Measurements from ENCODE around the gene MYO3B.

MYO3B gene

DNA sequence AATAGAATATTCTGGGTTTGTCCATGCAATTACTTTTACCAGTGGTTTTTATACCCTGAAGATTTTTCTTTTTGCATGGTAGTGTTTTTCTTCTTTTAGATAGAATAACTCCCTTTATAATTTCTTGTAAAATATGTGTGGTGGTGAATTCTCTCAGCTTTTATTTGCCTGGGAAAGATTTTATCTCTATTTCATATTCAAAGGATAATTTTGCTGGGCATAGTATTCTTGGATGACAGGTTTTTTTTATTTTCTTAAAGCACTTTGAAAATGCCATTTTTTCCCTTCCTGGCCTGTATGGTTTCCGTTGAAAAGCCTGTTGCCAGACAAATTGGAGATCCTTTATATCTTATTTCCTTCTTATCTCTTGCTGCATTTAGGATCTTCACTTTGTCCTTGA is 113.5 kb downstream of the MYO3B start:
- no peak overlapping the region for H3K4me3 ChIP-seq (ENCODE audit: low read depth, low read length)
- TF ChIP-seq, protein P1, sequence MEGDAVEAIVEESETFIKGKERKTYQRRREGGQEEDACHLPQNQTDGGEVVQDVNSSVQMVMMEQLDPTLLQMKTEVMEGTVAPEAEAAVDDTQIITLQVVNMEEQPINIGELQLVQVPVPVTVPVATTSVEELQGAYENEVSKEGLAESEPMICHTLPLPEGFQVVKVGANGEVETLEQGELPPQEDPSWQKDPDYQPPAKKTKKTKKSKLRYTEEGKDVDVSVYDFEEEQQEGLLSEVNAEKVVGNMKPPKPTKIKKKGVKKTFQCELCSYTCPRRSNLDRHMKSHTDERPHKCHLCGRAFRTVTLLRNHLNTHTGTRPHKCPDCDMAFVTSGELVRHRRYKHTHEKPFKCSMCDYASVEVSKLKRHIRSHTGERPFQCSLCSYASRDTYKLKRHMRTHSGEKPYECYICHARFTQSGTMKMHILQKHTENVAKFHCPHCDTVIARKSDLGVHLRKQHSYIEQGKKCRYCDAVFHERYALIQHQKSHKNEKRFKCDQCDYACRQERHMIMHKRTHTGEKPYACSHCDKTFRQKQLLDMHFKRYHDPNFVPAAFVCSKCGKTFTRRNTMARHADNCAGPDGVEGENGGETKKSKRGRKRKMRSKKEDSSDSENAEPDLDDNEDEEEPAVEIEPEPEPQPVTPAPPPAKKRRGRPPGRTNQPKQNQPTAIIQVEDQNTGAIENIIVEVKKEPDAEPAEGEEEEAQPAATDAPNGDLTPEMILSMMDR (IDR thresholded peaks at IDR 0.05; ENCODE audit: control insufficient read depth, extremely low read depth, insufficient read depth): no peak
- DNase-seq (ENCODE audit: low read depth): no peak

GRCh38 chr2:170292415-170292814 is 114.5 kb downstream of the MYO3B start:
- H3K4me3 ChIP-seq (ENCODE audit: low read depth, low read length): no peak overlapping the region
- DNase-seq (ENCODE audit: low read depth): no peak
- TF ChIP-seq, protein P1 (IDR thresholded peaks at IDR 0.05; ENCODE audit: control insufficient read depth, extremely low read depth, insufficient read depth): no peak

- no peak overlapping the region for H3K4me3 ChIP-seq (ENCODE audit: low read depth, low read length)
- DNase-seq (ENCODE audit: low read depth): no peak
- TF ChIP-seq, protein P1 (IDR thresholded peaks at IDR 0.05; ENCODE audit: control insufficient read depth, extremely low read depth, insufficient read depth): no peak
These were observed 119.5 kb downstream of the MYO3B start for GRCh38 chr2:170297496-170297895.

GRCh38 chr2:170298115-170298514 is 120.2 kb downstream of the MYO3B start:
- TF ChIP-seq, protein P1 (IDR thresholded peaks at IDR 0.05; ENCODE audit: control insufficient read depth, extremely low read depth, insufficient read depth): no peak
- DNase-seq (ENCODE audit: low read depth): no peak
- no peak overlapping the region for H3K4me3 ChIP-seq (ENCODE audit: low read depth, low read length)

DNA sequence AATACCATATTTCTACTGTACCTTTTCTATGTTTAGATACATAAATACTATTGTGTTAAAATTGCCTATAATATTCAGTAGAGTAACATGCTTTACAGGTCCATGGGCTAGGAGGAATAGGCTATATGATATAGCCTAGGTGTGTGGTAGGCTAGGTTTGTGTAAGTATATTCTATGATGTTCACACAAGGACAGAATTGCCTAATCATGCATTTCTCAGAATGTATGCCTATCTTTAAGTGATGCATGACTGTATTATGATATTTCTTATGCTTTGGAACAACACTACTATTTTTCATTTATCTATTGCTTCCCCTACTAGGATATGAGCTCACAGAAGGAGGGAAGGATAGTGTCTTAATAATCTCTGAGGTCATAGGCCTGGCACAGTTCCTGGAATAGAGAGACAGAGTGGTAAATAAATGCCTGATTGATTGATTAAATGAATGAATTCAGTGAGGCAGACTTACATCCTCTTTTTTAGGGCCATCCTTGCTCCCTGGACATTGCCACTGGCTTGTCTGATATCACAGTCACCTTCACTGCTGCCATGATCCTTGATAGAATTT is 121.0 kb downstream of the MYO3B start:
- TF ChIP-seq, protein P1 (IDR thresholded peaks at IDR 0.05; ENCODE audit: control insufficient read depth, extremely low read depth, insufficient read depth): no peak
- no peak overlapping the region for H3K4me3 ChIP-seq (ENCODE audit: low read depth, low read length)
- no peak for DNase-seq (ENCODE audit: low read depth)

DNA sequence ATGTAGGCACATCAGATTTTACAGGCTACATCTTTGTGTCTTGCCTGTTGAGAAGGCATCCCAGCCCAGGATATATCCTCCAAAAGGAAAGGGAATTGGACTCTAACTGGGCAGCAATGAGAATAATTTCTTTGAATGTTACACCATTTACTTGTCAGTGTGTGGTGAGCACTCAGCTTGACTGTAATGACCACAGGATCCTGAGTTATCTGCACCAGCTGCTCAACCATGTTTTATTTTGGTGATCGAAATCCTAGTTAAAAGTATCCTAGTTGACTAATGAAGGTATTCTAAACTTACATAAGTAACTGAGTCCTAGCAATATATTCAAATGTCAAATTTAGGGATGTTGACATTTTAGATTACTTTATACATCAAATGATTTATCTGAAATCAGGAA is 123.0 kb downstream of the MYO3B start:
- TF ChIP-seq, protein P1 (IDR thresholded peaks at IDR 0.05; ENCODE audit: control insufficient read depth, extremely low read depth, insufficient read depth): no peak
- DNase-seq (ENCODE audit: low read depth): no peak
- no peak overlapping the region for H3K4me3 ChIP-seq (ENCODE audit: low read depth, low read length)

DNA sequence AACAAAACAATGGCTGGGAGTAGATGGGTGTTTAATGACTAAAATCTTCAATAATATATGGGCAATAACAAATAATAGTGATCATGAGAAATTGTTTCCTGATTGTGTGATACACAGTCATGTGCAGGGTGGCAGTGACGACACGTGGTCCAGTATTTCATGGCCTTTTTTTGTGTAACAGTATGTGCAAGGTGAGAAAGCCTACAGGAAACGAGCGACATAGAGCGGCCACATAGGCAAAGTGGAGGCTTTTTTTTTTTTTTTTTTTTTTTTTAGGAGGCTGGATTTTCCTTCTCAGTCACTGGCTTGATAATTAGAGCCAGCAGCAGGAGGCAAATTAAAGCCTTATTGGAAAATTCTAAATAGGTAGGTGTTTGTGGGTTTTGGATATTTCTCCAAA is 123.7 kb downstream of the MYO3B start:
- TF ChIP-seq, protein P1 (IDR thresholded peaks at IDR 0.05; ENCODE audit: control insufficient read depth, extremely low read depth, insufficient read depth): no peak
- H3K4me3 ChIP-seq (ENCODE audit: low read depth, low read length): no peak overlapping the region
- no peak for DNase-seq (ENCODE audit: low read depth)

All from LNCaP clone FGC (cell line).